Endothelial cell of umbilical vein (primary cell): ENCODE data around the gene PAIP2B. TPM values are rescaled to one million over a fixed set of nuclear protein-coding genes. Genes with fewer than 3 reads are reported as not detected.

ENCODE experiments used
- BruUV-seq: library from RNA; stranded (reverse); fragments of 400-500 nt; replicated peaks from 2 replicates; lab custom pipeline; 2021; lab: Mats Ljungman, UMichigan
- CTCF ChIA-PET: fragments of 300-600, 350-600 bp; sonication (Branson Sonifier 250); formaldehyde crosslinking; loops from one replicate; lab custom pipeline; 2021; ENCODE audit warnings: antibody characterized with exemption, inconsistent platforms; lab: Charles Lee
- POLR2A ChIA-PET: fragments of 300-600, 350-600 bp; sonication (Branson Sonifier 250); formaldehyde crosslinking; loops from one replicate; lab custom pipeline; 2021; ENCODE audit warnings: antibody characterized with exemption, inconsistent platforms; lab: Charles Lee
- DNase-seq: peaks from one replicate; pipeline ENCODE4 v3.0.0-alpha.2; 2011; ENCODE audit warnings: low read depth, low spot score
- FAIRE-seq: peaks from 2 replicates; lab custom pipeline; 2011; peaks lifted over from hg19 to GRCh38; lab: Jason Lieb, UNC
- H2AFZ ChIP-seq: 2 replicates; pipeline ENCODE4 v1.6.0; 2012; ENCODE audit warnings: low read depth, low read length, control low read depth, inconsistent platforms
- H3K27ac ChIP-seq: 2 replicates; pipeline ENCODE4 v1.5.1; 2011; ENCODE audit warnings: low read depth, mild to moderate bottlenecking, control low read depth, low read length, moderate library complexity; ENCODE audit not compliant: insufficient read depth
- H3K27me3 ChIP-seq, 2 experiments: 2 replicates each; pipeline versions ENCODE4 v1.6.0 to v1.6.1; 2011; ENCODE audit warnings: low read length in 2 of 2, mixed read lengths in 1 of 2; ENCODE audit not compliant: control insufficient read depth in 2 of 2, insufficient read depth in 2 of 2
- H3K36me3 ChIP-seq, 2 experiments: 2 replicates in 1 of 2; 3 replicates in 1 of 2; pipeline ENCODE4 v1.5.1; 2011; ENCODE audit warnings: low read length in 2 of 2, mild to moderate bottlenecking in 1 of 2, moderate library complexity in 1 of 2; ENCODE audit not compliant: control insufficient read depth in 2 of 2, insufficient read depth in 2 of 2; ENCODE audit errors: extremely low read depth in 1 of 2
- H3K4me1 ChIP-seq: 3 replicates; pipeline ENCODE4 v1.5.1; 2011; ENCODE audit warnings: mild to moderate bottlenecking, low read length; ENCODE audit not compliant: control insufficient read depth, insufficient read depth; ENCODE audit errors: extremely low read depth
- H3K4me2 ChIP-seq: 2 replicates; pipeline ENCODE4 v1.6.1; 2011; ENCODE audit warnings: low read length, control low read depth, mixed read lengths; ENCODE audit not compliant: insufficient read depth
- H3K4me3 ChIP-seq, 3 experiments: fragments of 200-600 bp in 1 of 3; sonication (generic), shearing (Covaris generic) in 1 of 3; replicated peaks in 1 of 3; 2 replicates each; pipeline ENCODE4 v1.5.1; 2011 to 2016; ENCODE audit warnings: control low read depth in 3 of 3, low read length in 3 of 3, mild to moderate bottlenecking in 2 of 3, inconsistent platforms in 1 of 3, low read depth in 1 of 3, moderate library complexity in 1 of 3; ENCODE audit not compliant: insufficient read depth in 1 of 3
- H3K79me2 ChIP-seq: 2 replicates; pipeline ENCODE4 v1.6.0; 2012; ENCODE audit warnings: low read length, inconsistent platforms; ENCODE audit not compliant: control insufficient read depth, insufficient read depth
- H3K9ac ChIP-seq: replicated peaks from 2 replicates; pipeline ENCODE3; 2011; ENCODE audit warnings: low read length, control low read depth; ENCODE audit not compliant: insufficient read depth; ENCODE audit errors: extremely low read depth
- H3K9me1 ChIP-seq: replicated peaks from 3 replicates; pipeline ENCODE4 v1.6.0; 2011; ENCODE audit warnings: mild to moderate bottlenecking, low read length; ENCODE audit not compliant: control insufficient read depth, insufficient read depth; ENCODE audit errors: extremely low read depth
- H3K9me3 ChIP-seq: replicated peaks from 2 replicates; pipeline ENCODE4 v1.5.1; 2012; ENCODE audit warnings: low read length, inconsistent platforms; ENCODE audit not compliant: control insufficient read depth, insufficient read depth
- H4K20me1 ChIP-seq: replicated peaks from 2 replicates; pipeline ENCODE3; 2011; ENCODE audit warnings: mild to moderate bottlenecking, low read length; ENCODE audit not compliant: control insufficient read depth, insufficient read depth; ENCODE audit errors: extremely low read depth
- CTCF ChIP-seq, 2 donors: IDR thresholded peaks; 1 replicate in 1 of 2; 2 replicates in 1 of 2; pipeline ENCODE4 v1.5.1; 2011; ENCODE audit warnings: low read length in 2 of 2, mild to moderate bottlenecking in 2 of 2, moderate library complexity in 2 of 2, control low read depth in 1 of 2, inconsistent platforms in 1 of 2, low read depth in 1 of 2; ENCODE audit not compliant: insufficient read depth in 1 of 2; ENCODE audit errors: extremely low read depth in 1 of 2
- EZH2 ChIP-seq: IDR thresholded peaks from 2 replicates; pipeline ENCODE4 v1.6.1; 2012; ENCODE audit warnings: borderline replicate concordance, low read depth, mild to moderate bottlenecking, moderate library complexity, low read length, inconsistent platforms; ENCODE audit not compliant: severe bottlenecking
- FOS ChIP-seq: IDR thresholded peaks from 2 replicates; pipeline ENCODE4 v1.6.1; 2011; ENCODE audit warnings: mild to moderate bottlenecking, low read length, moderate library complexity, borderline replicate concordance; ENCODE audit not compliant: insufficient read depth
- GATA2 ChIP-seq: IDR thresholded peaks from 2 replicates; pipeline ENCODE4 v1.7.0; 2011; ENCODE audit warnings: low read depth, mild to moderate bottlenecking, moderate library complexity, mixed read lengths, low read length; ENCODE audit not compliant: insufficient read length, insufficient read depth
- JUN ChIP-seq: IDR thresholded peaks from 2 replicates; pipeline ENCODE4 v1.6.1; 2011; ENCODE audit warnings: borderline replicate concordance, low read depth; ENCODE audit not compliant: insufficient read length, insufficient read depth
- MAX ChIP-seq: IDR thresholded peaks from 2 replicates; pipeline ENCODE4 v1.6.1; 2011; ENCODE audit not compliant: insufficient read depth, insufficient read length
- MYC ChIP-seq: IDR thresholded peaks from one replicate; pipeline ENCODE4 v1.6.1; 2011; ENCODE audit warnings: mild to moderate bottlenecking, low read depth, low read length
- POLR2A ChIP-seq: IDR thresholded peaks from 2 replicates; pipeline ENCODE4 v1.6.1; 2012; ENCODE audit warnings: low read depth, mild to moderate bottlenecking, control low read depth, low read length
- POLR2AphosphoS5 ChIP-seq: IDR thresholded peaks from 2 replicates; pipeline ENCODE4 v1.6.1; 2012; ENCODE audit warnings: low read depth, mild to moderate bottlenecking, control low read depth, low read length, moderate library complexity; ENCODE audit not compliant: insufficient read depth
- dilution Hi-C: fragments of 300-500 bp; cut with MboI; formaldehyde crosslinking; loops from one replicate; pipeline ENCODE4 v1.15.0; 2019; ENCODE audit warnings: low sequenced_read_pairs; ENCODE audit not compliant: extremely low pct_ligation_motif_present
- intact Hi-C: fragments of 100-400 bp; cut with micrococcal nuclease; formaldehyde crosslinking; loops from one replicate; pipeline ENCODE4 v1.10.0; 2022
- polyA plus RNA-seq, 4 experiments: library from polyadenylated mRNA; depleted of rRNA in 3 of 4; stranded (reverse) in 3 of 4; unstranded in 1 of 4; fragments of >200 nt; gene quantifications; 2 replicates each; pipeline versions ENCODE4 v1.2.1 to v1.2.3, GENCODE V29; 2011 to 2012; ENCODE audit warnings: missing spikeins in 1 of 4
- total RNA-seq: library from RNA; stranded (reverse); gene quantifications from 2 replicates; pipeline ENCODE4 v1.2.3, GENCODE V29; 2021

Gene PAIP2B
- total and polyA plus RNA-seq, 2 donors (not counting 3 experiments of a cell fraction or from before 2014, with no cell fraction given): 0.21 to 0.62 TPM

- no peaks in the 10 kb centered on the region for H3K9me1 ChIP-seq
- peak; percentile 38 for DNase-seq
- intact Hi-C loops (loop anchor here (10.0 kb wide), 1 partner anchor 111 kb away; the partner anchor contains the start of gene ZNF638), dilution Hi-C loops (no loop called here)
- no peak for TF ChIP-seq JUN
- no peak for TF ChIP-seq POLR2A
- TF ChIP-seq MYC: no peak
- TF ChIP-seq CTCF (IDR thresholded peaks at IDR 0.05; ENCODE audit: extremely low read depth in 1 of 2, insufficient read depth in 1 of 2, low read depth in 1 of 2, low read length in 2 of 2): peak; percentile 11 to 38
- H3K27ac ChIP-seq: no peak overlapping the region
- ChIA-PET CTCF (interaction anchor here (0.8 to 1.9 kb wide), 3 partner anchors 33 to 926 kb away, joined by 3 to 5 read pairs (median 3); no protein-coding TSS in a partner anchor), POLR2A (no interaction called here)
- no peaks in the 10 kb centered on the region for H3K9me3 ChIP-seq
- H3K4me2 ChIP-seq: no peak overlapping the region
- H2AFZ ChIP-seq: no peak overlapping the region
- FAIRE-seq: peak; percentile 77
- no peaks in the 10 kb centered on the region for H3K79me2 ChIP-seq
- no peaks in the 10 kb centered on the region for H3K36me3 ChIP-seq
- H3K4me1 ChIP-seq: peaks cover 10% of the 10 kb centered on the region
- no peaks in the 10 kb centered on the region for H4K20me1 ChIP-seq
- no TSS peak for BruUV-seq
- H3K27me3 ChIP-seq: peaks cover 15 to 19% of the 10 kb centered on the region in 2 experiments
- H3K4me3 ChIP-seq: no peak overlapping the region
- H3K9ac ChIP-seq: no peak overlapping the region
Measured at GRCh38 chr2:71223767-71224333, 3.1 kb downstream of the PAIP2B start.

GRCh38 chr2:71220743-71221142 lies 6.2 kb downstream of the PAIP2B start:
- dilution Hi-C loops: no loop called here
- no peaks in the 10 kb centered on the region for H3K9me3 ChIP-seq
- no peaks in the 10 kb centered on the region for H3K36me3 ChIP-seq
- no peak overlapping the region for H3K4me2 ChIP-seq
- no peaks in the 10 kb centered on the region for H3K4me1 ChIP-seq
- BruUV-seq: no TSS peak
- H3K4me3 ChIP-seq: no peak overlapping the region
- no peaks in the 10 kb centered on the region for H4K20me1 ChIP-seq
- H3K27ac ChIP-seq: no peak overlapping the region
- POLR2A ChIA-PET: no interaction called here
- no peak overlapping the region for H2AFZ ChIP-seq
- H3K9ac ChIP-seq: no peak overlapping the region
- TF ChIP-seq POLR2AphosphoS5: no peak
- TF ChIP-seq EZH2: no peak
- no peak for TF ChIP-seq MAX
- TF ChIP-seq POLR2A: no peak
- TF ChIP-seq FOS: no peak
- no peak for TF ChIP-seq JUN
- TF ChIP-seq CTCF (IDR thresholded peaks at IDR 0.05; ENCODE audit: extremely low read depth in 1 of 2, insufficient read depth in 1 of 2, low read depth in 1 of 2, low read length in 2 of 2): no peak
- no peak for TF ChIP-seq GATA2
- no peak for TF ChIP-seq MYC
- no peak for DNase-seq
- H3K79me2 ChIP-seq: no peaks in the 10 kb centered on the region
- peaks cover 12 to 14% of the 10 kb centered on the region in 2 experiments for H3K27me3 ChIP-seq
- FAIRE-seq: no peak
- CTCF ChIA-PET: no interaction called here
- H3K9me1 ChIP-seq: no peaks in the 10 kb centered on the region
- intact Hi-C loops: loop anchor here (10.0 kb wide), 1 partner anchor 114 kb away; the partner anchor contains the start of gene ZNF638
